Neuronal stem cell (in vitro differentiated cells): Measurements from ENCODE around the gene ZNF8.

Source experiments
- DNase-seq: peaks from one replicate; pipeline ENCODE4 v3.0.0-alpha.2; 2013; ENCODE audit warnings: low spot score
- H2AFZ ChIP-seq: one replicate; pipeline ENCODE4 v1.6.1; 2013; ENCODE audit warnings: mild to moderate bottlenecking, low read length, inconsistent platforms
- H2AK5ac ChIP-seq: 2 replicates; pipeline ENCODE4 v1.6.1; 2013; ENCODE audit warnings: low read depth, mild to moderate bottlenecking, inconsistent platforms, low read length, moderate library complexity, mixed read lengths
- H2BK120ac ChIP-seq: 2 replicates; pipeline ENCODE4 v1.6.1; 2013; ENCODE audit warnings: low read depth, mild to moderate bottlenecking, inconsistent platforms, low read length, moderate library complexity, mixed read lengths
- H2BK12ac ChIP-seq: one replicate; pipeline ENCODE4 v1.6.1; 2013; ENCODE audit warnings: low read length, inconsistent platforms
- H2BK15ac ChIP-seq: 2 replicates; pipeline ENCODE4 v1.6.1; 2013; ENCODE audit warnings: mild to moderate bottlenecking, low read length, inconsistent platforms, mixed read lengths
- H2BK5ac ChIP-seq: one replicate; pipeline ENCODE4 v1.6.1; 2013; ENCODE audit warnings: inconsistent platforms, mild to moderate bottlenecking, low read length, moderate library complexity
- H3K14ac ChIP-seq: one replicate; pipeline ENCODE4 v1.6.1; 2013; ENCODE audit warnings: low read length, inconsistent platforms
- H3K18ac ChIP-seq: 2 replicates; pipeline ENCODE4 v1.6.1; 2013; ENCODE audit warnings: low read length, inconsistent platforms
- H3K23ac ChIP-seq: 2 replicates; pipeline ENCODE4 v1.6.1; 2013; ENCODE audit warnings: low read depth, mild to moderate bottlenecking, mixed read lengths, low read length, inconsistent platforms; ENCODE audit not compliant: poor library complexity
- H3K27ac ChIP-seq: replicated peaks from 3 replicates; pipeline ENCODE4 v1.5.1; 2013; ENCODE audit warnings: low read length, inconsistent platforms
- H3K27me3 ChIP-seq, 3 experiments: 2 replicates each; pipeline ENCODE4 v1.6.1; 2013; ENCODE audit warnings: low read length in 3 of 3, mild to moderate bottlenecking in 2 of 3, inconsistent platforms in 1 of 3, low read depth in 1 of 3, mixed read lengths in 1 of 3, moderate library complexity in 1 of 3; ENCODE audit not compliant: control insufficient read depth in 3 of 3, insufficient read depth in 3 of 3
- H3K36me3 ChIP-seq, 2 donors: replicated peaks in 1 of 2; 2 replicates each; pipeline ENCODE4 v1.6.1; 2013; ENCODE audit warnings: low read length in 2 of 2; ENCODE audit not compliant: control insufficient read depth in 2 of 2, insufficient read depth in 2 of 2
- H3K4ac ChIP-seq: 2 replicates; pipeline ENCODE4 v1.6.1; 2013; ENCODE audit warnings: inconsistent platforms, mild to moderate bottlenecking, low read length, moderate library complexity
- H3K4me1 ChIP-seq, 2 donors: 1 replicate in 1 of 2; 2 replicates in 1 of 2; pipeline ENCODE4 v1.6.1; 2013; ENCODE audit warnings: low read length in 2 of 2, low read depth in 1 of 2; ENCODE audit not compliant: control insufficient read depth in 2 of 2, insufficient read depth in 1 of 2
- H3K4me2 ChIP-seq: one replicate; pipeline ENCODE4 v1.6.1; 2013; ENCODE audit warnings: mild to moderate bottlenecking, low read length, inconsistent platforms; ENCODE audit not compliant: insufficient read depth, poor library complexity, severe bottlenecking
- H3K4me3 ChIP-seq, 2 donors: 2 replicates each; pipeline ENCODE4 v1.5.1; 2013; ENCODE audit warnings: low read length in 2 of 2, mild to moderate bottlenecking in 2 of 2, inconsistent platforms in 1 of 2, moderate library complexity in 1 of 2
- H3K79me1 ChIP-seq: one replicate; pipeline ENCODE4 v1.6.1; 2013; ENCODE audit warnings: low read depth, mild to moderate bottlenecking, inconsistent platforms, low read length, moderate library complexity
- H3K9ac ChIP-seq: one replicate; pipeline ENCODE4 v1.6.1; 2013; ENCODE audit warnings: mild to moderate bottlenecking, low read depth, low read length, inconsistent platforms; ENCODE audit not compliant: poor library complexity
- H3K9me3 ChIP-seq, 2 donors: replicated peaks in 1 of 2; 2 replicates each; pipeline versions ENCODE3 to v1.6.1; 2013; ENCODE audit warnings: low read length in 2 of 2, mild to moderate bottlenecking in 2 of 2, inconsistent platforms in 1 of 2, low read depth in 1 of 2, mixed read lengths in 1 of 2, moderate library complexity in 1 of 2; ENCODE audit not compliant: control insufficient read depth in 2 of 2, insufficient read depth in 1 of 2
- H4K8ac ChIP-seq: one replicate; pipeline ENCODE4 v1.6.1; 2013; ENCODE audit warnings: low read depth, mild to moderate bottlenecking, inconsistent platforms, low read length, moderate library complexity
- H4K91ac ChIP-seq: one replicate; pipeline ENCODE4 v1.6.1; 2013; ENCODE audit warnings: low read length, low read depth, mild to moderate bottlenecking, inconsistent platforms; ENCODE audit not compliant: poor library complexity
- WGBS, 2 donors: extraction: QIAGEN DNeasy Blood & Tissue Kit; methylation state at CpG; one replicate each; pipeline ENCODE4 v1.1.7; 2013; ENCODE audit warnings: missing lambda C conversion rate in 2 of 2, mixed read lengths in 1 of 2; ENCODE audit not compliant: insufficient read length in 2 of 2, insufficient replicate concordance in 1 of 2; ENCODE audit errors: extremely low coverage in 2 of 2; 5-methylcytosine and 5-hydroxymethylcytosine counted together

The ZNF8 gene

DNA sequence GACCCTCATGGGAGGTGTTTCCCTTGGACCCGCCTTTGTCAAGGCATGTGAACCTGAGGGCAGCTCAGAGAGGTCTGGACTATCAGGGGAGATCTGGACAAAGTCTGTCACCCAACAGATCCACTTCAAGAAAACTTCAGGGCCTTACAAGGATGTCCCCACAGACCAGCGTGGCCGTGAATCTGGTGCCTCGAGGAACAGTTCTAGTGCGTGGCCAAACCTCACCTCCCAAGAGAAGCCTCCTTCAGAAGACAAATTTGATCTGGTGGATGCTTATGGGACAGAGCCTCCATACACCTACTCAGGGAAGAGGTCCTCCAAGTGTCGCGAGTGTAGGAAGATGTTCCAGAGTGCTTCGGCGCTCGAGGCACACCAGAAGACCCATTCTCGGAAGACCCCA is 59.6 kb downstream of the ZNF8 start:
- Histone ChIP-seq H3K4me3 (no peak overlapping the region), H4K8ac (no peak overlapping the region), H3K4me1 (no peaks in the 10 kb centered on the region), H3K9ac (no peak overlapping the region), H2BK120ac (no peak overlapping the region), H2BK5ac (no peak overlapping the region), H3K23ac (no peak overlapping the region), H2BK12ac (no peak overlapping the region), H2AFZ (no peak overlapping the region), H4K91ac (no peak overlapping the region), H2AK5ac (no peak overlapping the region), H3K4ac (no peak overlapping the region), H3K36me3 (peaks cover 22 to 66% of the 10 kb centered on the region in 2 donors), H3K79me1 (no peaks in the 10 kb centered on the region), H3K27me3 (no peaks in the 10 kb centered on the region), H3K27ac (no peak overlapping the region), H3K4me2 (no peak overlapping the region), H3K18ac (no peak overlapping the region), H3K14ac (no peak overlapping the region), H2BK15ac (no peak overlapping the region), H3K9me3 (peaks cover 3 to 7% of the 10 kb centered on the region in 2 donors)
- no peak for DNase-seq
- no CpG with 5 or more reads among the region's 11 CpGs for WGBS, 2 donors

DNA sequence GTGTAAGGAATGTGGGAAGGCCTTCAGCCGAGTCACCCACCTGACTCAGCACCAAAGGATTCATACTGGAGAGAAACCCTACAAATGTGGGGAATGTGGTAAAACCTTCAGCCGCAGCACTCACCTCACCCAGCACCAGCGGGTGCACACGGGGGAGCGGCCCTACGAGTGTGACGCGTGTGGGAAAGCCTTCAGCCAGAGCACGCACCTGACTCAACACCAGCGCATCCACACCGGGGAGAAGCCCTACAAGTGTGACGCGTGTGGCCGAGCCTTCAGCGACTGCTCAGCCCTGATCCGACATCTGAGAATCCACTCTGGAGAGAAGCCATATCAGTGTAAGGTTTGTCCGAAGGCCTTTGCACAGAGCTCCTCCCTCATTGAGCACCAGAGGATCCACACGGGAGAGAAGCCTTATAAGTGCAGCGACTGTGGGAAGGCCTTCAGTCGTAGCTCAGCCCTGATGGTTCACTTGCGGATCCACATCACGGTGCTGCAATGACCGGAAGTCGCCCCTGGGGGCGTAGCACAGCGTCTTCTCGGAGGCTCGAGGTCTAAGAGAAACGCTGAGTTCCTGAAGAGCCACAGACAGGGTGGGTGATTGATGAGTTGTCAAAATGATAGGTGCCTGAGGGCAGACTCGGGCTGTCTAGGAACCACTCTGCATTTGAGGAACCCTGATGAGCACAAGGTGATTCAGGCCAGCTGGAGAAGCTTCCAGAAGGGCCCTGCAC is 60.2 kb downstream of the ZNF8 start:
- Histone ChIP-seq H3K79me1 (no peaks in the 10 kb centered on the region), H3K9me3 (peaks cover 3 to 7% of the 10 kb centered on the region in 2 donors), H2BK12ac (no peak overlapping the region), H3K14ac (no peak overlapping the region), H3K4ac (no peak overlapping the region), H3K4me3 (no peak overlapping the region), H3K4me2 (no peak overlapping the region), H2BK15ac (no peak overlapping the region), H3K4me1 (no peaks in the 10 kb centered on the region), H2BK120ac (no peak overlapping the region), H2AK5ac (no peak overlapping the region), H3K27me3 (no peaks in the 10 kb centered on the region), H3K36me3 (peaks cover 22 to 66% of the 10 kb centered on the region in 2 donors), H2BK5ac (no peak overlapping the region), H3K23ac (no peak overlapping the region), H3K9ac (no peak overlapping the region), H3K27ac (no peak overlapping the region), H4K8ac (no peak overlapping the region), H2AFZ (no peak overlapping the region), H4K91ac (no peak overlapping the region), H3K18ac (no peak overlapping the region)
- DNase-seq = no peak
- WGBS, 2 donors = no CpG with 5 or more reads among the region's 30 CpGs

DNA sequence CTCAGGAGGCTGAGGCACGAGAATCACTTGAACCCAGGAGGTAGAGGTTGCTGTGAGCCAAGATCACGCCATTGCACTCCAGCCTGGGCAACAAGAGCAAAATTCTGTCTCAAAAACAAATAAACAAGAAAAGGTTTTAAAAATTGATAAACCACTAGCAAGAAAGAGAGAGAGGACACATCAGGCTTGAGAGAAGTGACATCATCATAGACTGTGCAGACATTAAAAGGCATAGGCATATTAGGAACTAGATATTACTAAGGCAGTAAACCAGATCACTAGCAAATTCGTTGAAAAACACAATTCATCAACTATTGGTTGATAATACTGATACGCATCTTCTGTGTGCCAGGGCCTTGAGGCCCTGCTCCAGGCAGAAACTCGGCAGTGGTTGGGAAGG is 66.8 kb downstream of the ZNF8 start:
- no peak for DNase-seq
- Histone ChIP-seq H3K23ac (no peak overlapping the region), H3K18ac (no peak overlapping the region), H3K4ac (no peak overlapping the region), H2BK15ac (no peak overlapping the region), H3K4me2 (no peak overlapping the region), H2AFZ (no peak overlapping the region), H3K79me1 (no peaks in the 10 kb centered on the region), H3K9me3 (peaks cover 0 to 2% of the 10 kb centered on the region in 2 donors), H3K27me3 (peaks cover 4 to 12% (median 10%) of the 10 kb centered on the region in 3 experiments), H3K9ac (no peak overlapping the region), H3K4me1 (peaks cover 0 to 3% of the 10 kb centered on the region in 2 donors), H4K8ac (no peak overlapping the region), H2BK5ac (no peak overlapping the region), H2BK12ac (no peak overlapping the region), H2BK120ac (no peak overlapping the region), H4K91ac (no peak overlapping the region), H3K14ac (no peak overlapping the region), H2AK5ac (no peak overlapping the region), H3K27ac (no peak overlapping the region), H3K36me3 (peaks cover 0 to 12% of the 10 kb centered on the region in 2 donors), H3K4me3 (no peak overlapping the region)
- no CpG with 5 or more reads among the region's 5 CpGs for WGBS, 2 donors

DNA sequence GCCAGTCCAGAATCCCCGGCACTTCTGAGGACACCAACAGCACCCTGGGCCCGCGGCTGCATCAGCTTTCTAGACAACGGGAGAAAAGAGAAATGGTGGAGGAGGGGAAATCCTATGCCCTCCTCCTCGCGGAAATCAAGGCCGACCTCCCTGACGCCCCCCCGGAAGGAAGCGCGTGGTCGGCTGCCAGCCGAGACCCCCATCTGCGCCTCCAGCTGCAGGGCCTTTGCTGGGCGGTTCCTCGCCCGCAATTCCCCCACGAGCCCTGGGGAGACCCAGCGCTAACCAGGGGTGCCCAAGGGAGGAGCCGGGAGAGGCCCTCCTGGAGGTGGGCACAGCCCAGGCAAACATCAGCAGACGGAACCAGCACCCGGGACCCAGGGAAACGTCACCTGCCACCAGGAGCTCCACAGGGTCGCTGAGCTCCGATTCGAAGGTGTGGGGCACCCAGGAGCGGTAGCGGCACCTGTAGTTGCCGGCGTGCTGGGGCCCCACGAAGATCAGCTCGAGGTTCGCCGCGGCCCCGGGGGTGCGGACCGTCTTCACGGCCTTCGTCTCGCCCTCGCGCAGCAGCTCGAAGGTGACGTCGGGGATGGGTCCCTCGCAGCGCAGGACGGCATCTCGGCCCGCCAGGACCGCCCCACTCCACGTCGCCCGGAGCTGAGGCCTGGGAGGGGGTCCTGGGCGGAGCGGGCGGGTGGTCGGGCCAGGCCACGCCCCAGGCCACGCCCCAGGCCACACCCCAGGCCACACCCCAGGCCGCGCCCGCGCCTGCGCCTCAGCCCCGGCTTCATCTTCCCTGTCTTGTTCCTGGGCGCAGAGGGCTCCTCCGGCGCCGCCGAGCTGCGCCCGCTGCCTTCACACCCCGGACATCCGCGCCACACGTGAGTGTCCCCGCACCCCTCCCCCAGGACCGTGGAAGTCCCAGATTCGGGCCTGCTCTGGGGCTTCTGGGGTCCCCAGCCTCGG is 68.5 kb downstream of the ZNF8 start:
- peak overlapping the region; percentile 53 to 97 for H3K4me3 ChIP-seq
- H3K27me3 ChIP-seq = peaks cover 4 to 12% (median 10%) of the 10 kb centered on the region in 3 experiments
- H2AFZ ChIP-seq = peak overlapping the region; percentile 100
- H3K79me1 ChIP-seq = peaks cover 3% of the 10 kb centered on the region
- H2AK5ac ChIP-seq = peak overlapping the region; percentile 81
- H2BK12ac ChIP-seq = peak overlapping the region; percentile 58
- no CpG with 5 or more reads among the region's 82 CpGs for WGBS, 2 donors
- H3K4ac ChIP-seq = no peak overlapping the region
- H4K8ac ChIP-seq = peak overlapping the region; percentile 65
- peaks cover 0 to 3% of the 10 kb centered on the region in 2 donors for H3K4me1 ChIP-seq
- H3K4me2 ChIP-seq = peak overlapping the region; percentile 100
- H2BK5ac ChIP-seq = peak overlapping the region; percentile 66
- H3K23ac ChIP-seq = peak overlapping the region; percentile 96
- no peak overlapping the region for H2BK120ac ChIP-seq
- no peak overlapping the region for H4K91ac ChIP-seq
- no peak overlapping the region for H3K27ac ChIP-seq
- peak overlapping the region; percentile 94 for H3K18ac ChIP-seq
- H3K9ac ChIP-seq = peak overlapping the region; percentile 97
- H3K9me3 ChIP-seq = no peaks in the 10 kb centered on the region
- H3K14ac ChIP-seq = peak overlapping the region; percentile 89
- no peaks in the 10 kb centered on the region for H3K36me3 ChIP-seq
- DNase-seq = peak; percentile 73
- H2BK15ac ChIP-seq = peak overlapping the region; percentile 37
